GM11168 (cell line): ENCODE results near the gene TLE3.

ENCODE experiments used
- in situ Hi-C: fragments of 300-500 bp; cut with MboI; formaldehyde crosslinking; loops from one replicate; pipeline ENCODE4 v1.12.0; 2022; ENCODE audit warnings: low sequenced_read_pairs; ENCODE audit not compliant: unreplicated experiment

Gene TLE3

GRCh38 chr15:70067011-70067410 lies 30.7 kb downstream of the TLE3 start:
- in situ Hi-C loops, result no loop called here

GRCh38 chr15:70066447-70066846 lies 31.3 kb downstream of the TLE3 start:
- in situ Hi-C loops, result no loop called here

GRCh38 chr15:70066004-70066403 lies 31.7 kb downstream of the TLE3 start:
- in situ Hi-C loops, result no loop called here

DNA sequence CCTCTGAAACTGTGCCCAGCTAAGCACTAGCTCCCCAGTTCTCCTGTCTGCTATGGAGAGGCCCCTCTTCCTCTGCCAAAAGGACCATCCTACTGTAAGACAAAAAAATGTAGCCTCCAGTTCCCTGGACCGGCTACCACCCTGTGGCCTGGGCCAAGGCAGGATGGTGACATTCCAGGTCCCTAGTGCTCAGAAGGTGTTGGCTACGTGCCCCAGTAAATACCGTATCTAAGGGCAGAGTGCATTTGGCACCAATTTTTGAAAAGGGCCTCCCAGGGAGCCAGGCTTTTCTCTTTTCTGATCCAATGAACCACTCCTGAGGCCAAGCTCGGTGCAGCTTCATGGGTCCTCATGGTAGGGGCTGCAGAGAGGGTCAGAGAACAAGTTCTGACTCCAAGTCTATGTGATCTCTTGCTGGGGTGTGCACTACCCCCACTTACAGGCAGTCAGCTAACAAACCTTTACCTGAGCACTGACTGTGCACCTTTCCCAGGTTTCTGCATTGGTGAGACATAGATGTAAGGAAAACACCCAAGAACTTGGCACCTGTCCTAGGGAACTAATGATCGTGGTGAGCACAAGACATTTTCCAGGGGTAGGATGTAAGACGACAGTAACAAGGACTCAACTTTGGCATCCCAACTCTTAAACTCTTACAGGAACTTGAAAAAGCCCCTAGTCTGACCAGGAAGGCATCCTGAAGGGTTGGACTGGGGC lies 32.6 kb downstream of the TLE3 start:
- in situ Hi-C loops, result no loop called here

DNA sequence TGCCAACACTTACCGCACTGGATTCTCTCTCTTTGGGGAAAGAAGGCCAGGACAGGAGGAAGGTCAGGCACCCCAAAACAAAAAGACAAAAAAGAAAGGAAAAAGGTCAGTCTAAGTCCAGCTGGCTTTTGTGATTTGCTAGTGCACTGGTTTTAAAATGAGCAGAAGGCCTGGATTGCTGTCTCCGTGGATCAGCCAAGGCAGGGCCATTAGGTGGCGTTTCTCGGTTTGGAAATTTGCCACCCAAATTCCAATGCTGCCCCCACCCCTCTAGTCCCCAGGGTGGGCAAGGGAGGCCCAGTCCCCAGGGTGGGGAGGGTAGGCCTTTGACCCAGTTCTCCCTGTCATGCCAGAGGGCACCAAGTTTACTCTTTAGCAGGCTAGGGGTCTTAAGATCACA lies 33.3 kb downstream of the TLE3 start:
- in situ Hi-C loops, result no loop called here

- in situ Hi-C loops, result no loop called here
These were observed 33.7 kb downstream of the TLE3 start for GRCh38 chr15:70063980-70064379.

DNA sequence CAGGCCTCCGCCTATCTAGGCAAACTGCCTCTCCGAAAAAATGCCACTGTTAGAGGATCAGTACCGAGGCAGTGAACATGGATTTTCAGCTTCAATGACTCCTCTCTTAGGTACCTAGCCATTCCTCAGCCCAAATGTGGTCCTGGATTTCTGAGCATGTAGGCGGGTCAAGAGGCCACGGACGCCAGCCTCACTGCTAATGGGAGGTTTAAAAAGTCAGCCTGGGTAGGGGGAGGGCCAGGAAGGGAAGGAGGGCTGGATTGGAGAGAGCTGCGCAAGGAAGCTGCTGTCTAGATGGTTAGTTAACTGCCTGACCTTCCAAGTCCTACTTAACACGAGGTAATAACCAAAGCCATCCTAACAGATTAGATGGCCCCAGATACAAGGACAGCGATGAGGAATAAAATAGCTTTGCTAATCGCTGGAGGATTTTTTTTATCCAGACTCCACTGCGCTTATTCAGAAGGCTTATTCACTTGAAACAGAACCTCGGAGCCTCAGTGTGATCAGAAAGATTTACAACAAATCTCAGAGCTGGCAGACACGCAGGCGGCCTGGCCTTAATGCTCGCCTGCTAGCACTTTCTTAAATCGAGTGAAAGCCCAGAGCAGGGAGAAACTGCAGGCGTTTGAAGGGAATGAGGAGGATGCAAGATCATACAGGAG lies 34.3 kb downstream of the TLE3 start:
- in situ Hi-C loops, result no loop called here

- in situ Hi-C loops, result no loop called here
These were observed 35.3 kb downstream of the TLE3 start for GRCh38 chr15:70062321-70062956.

DNA sequence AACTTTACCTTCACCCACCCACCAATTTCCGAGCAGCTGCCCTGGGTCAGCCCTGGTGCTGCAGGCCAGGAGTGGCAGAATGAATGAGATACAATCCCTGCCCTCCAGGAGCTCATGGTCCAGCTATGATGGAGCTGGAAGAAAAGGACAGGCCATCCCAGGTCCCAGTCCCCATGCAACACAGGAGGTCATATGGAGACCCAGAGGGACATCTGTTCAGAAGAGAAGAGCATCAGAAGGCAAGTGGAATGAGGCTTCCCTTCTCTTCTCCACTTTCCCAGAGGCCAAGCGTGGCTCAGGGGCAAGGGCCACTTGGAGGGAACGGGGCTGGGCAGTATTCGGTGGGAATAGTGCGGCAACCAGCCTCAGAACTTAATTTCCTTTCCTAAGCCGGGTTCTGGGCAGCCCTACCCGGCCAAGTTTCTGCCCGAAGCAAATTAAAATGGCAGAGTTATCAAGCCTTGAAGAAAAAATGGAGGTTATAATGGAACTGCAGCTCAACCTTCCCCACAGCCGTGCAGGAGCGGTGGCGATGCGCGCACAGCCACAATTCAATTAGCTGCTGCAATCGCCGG lies 35.9 kb downstream of the TLE3 start:
- in situ Hi-C loops, result no loop called here

DNA sequence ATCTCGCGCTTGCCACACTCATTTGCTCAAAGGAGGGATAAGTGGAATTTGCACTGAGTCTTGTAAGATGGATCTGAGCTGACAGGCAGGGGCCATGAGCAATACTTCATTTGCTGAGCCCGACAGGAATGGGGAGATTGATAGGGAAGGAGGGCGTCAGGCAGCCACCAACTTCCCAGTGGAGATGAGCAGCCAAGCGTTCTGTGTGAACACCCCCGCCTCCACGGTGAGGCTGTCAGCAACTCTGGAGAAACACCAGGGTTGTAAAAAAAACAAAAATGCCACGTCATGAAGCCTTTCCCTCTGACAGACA lies 36.8 kb downstream of the TLE3 start:
- in situ Hi-C loops, result no loop called here

- in situ Hi-C loops, result no loop called here
These were observed 37.3 kb downstream of the TLE3 start for GRCh38 chr15:70060214-70060992.

DNA sequence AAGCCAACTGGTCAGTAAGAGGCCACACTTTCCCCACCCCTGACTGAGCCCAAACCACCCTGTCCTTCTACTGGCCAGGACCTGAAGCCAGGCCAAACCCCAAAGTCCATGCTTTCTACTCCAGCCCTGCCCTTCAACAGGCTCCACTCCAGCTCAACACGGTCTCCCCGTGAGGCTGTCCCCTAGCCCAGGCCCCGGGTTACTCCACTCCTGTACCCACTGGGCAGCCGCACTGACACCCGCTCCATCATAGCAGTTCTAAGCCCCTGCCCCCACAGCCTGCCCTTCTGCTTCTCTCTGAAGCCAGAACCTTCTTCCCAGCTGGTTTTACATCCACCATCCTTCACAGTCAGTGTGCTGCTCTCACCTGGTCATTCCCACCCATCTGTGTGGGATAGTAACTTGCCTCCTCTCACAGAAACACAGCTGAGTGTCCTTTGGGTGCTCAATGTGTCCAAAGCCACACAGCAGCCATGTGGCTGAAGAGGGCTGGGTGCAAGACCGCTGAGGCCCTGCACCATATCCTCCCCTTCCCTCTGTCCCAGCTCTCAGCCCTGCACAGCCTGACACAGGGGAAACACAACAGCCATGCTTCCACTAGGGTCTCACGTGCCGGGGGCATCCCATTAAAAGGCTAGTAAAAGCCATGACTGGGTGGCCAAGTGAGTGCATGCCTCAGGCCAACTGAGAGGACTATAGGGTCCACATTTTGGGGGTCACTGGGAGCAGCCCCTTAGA lies 38.1 kb downstream of the TLE3 start:
- in situ Hi-C loops, result no loop called here

GRCh38 chr15:70058642-70059360 lies 38.9 kb downstream of the TLE3 start:
- in situ Hi-C loops, result no loop called here

GRCh38 chr15:70057931-70058641 lies 39.6 kb downstream of the TLE3 start:
- in situ Hi-C loops, result no loop called here

DNA sequence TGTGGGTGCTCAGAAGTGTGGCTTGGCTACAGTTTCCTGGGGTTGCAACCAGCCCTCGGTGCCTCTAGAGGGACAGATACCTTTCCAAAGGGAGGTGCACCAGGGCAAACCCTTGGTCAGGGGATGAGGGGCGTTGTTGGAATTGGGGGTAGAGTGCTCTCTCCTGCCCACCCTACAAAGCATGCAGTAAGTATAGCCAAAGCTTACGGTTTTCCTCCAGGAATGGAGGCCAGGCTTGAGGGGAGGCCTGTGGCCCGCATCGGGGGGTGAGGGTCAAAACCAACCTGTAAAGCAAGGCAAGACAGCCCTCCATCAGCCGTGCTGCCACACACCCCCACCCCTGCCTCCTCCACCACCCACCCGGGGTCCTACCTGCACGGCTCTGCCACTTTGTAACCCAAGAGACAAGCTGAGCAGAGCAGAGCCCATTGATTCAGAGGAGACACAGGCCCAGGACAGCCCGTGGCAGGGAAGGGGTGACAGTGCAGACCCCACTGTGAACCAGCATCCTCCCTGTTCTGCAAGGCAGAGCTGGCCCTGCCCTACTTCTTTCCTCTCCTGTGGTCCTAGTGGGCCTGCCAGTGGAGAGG lies 41.5 kb downstream of the TLE3 start:
- in situ Hi-C loops, result no loop called here

DNA sequence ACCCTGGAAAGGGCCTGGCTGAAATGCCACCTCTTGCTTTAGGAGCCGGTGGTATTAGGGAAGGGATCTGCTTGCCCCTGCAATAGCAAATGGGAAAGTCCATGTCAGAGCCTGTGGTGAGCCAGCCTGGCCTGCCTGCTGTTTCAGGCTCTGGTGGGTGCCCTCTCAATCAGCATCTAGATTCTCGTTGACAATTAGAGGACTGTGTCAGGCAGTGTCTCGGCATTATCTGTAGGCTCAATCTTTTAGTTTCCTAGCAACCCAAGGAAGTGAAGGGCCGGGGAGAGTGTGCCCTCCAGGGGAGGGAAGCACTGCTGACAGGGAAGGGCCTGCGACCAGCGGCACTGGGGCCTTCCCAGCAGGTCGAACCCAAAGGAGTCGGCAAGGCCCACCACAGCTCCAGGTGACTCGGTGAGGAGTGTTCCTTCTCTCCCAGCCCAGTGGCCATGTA lies 42.1 kb downstream of the TLE3 start:
- in situ Hi-C loops, result no loop called here

- in situ Hi-C loops, result no loop called here
These were observed 42.8 kb downstream of the TLE3 start for GRCh38 chr15:70054884-70055387.

DNA sequence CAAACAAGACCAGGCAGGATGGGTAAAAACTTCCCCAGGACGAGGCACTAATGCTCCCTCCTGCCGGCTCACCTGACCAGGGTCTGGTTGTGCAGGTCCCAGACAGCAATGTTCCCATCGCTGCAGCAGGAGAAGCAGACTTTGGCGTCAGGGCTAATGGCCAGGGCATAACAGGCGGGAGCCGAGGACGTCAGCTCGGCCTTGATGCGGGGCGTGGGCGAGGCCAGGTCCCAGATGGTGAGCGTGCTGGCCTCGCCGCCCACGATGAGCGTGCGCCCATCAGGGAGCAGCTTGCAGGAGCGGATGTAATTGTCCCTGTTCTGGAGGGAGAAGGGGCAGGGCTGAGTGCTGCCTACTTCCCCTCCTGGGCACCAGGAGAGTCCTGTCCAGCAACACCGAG lies 43.4 kb downstream of the TLE3 start:
- in situ Hi-C loops, result no loop called here
